Osteoblast (primary cell): ENCODE results near the gene ANO10. TPM values are rescaled to one million over a fixed set of nuclear protein-coding genes. Genes with fewer than 3 reads are reported as not detected.
A peak's percentile ranks its signal among the peaks of the same experiment; 100 is the strongest.

Experiments
- DNase-seq: peaks from one replicate; pipeline ENCODE4 v3.0.0; 2011; ENCODE audit warnings: low spot score, mixed read lengths; ENCODE audit not compliant: insufficient read length; ENCODE audit errors: missing footprints
- H2AFZ ChIP-seq: 2 replicates; pipeline ENCODE4 v1.6.0; 2011; ENCODE audit warnings: mild to moderate bottlenecking, low read length
- H3K27ac ChIP-seq: 2 replicates; pipeline ENCODE4 v1.5.1; 2011; ENCODE audit warnings: mild to moderate bottlenecking, low read depth, low read length, moderate library complexity
- H3K27me3 ChIP-seq: 2 replicates; pipeline ENCODE4 v1.6.0; 2012; ENCODE audit warnings: mild to moderate bottlenecking, control low read depth, inconsistent platforms, low read length, moderate library complexity; ENCODE audit not compliant: insufficient read depth
- H3K36me3 ChIP-seq: 2 replicates; pipeline ENCODE4 v1.5.1; 2011; ENCODE audit warnings: mild to moderate bottlenecking, low read length, control low read depth, moderate library complexity; ENCODE audit not compliant: insufficient read depth
- H3K4me1 ChIP-seq: 2 replicates; pipeline ENCODE4 v1.5.1; 2011; ENCODE audit warnings: mild to moderate bottlenecking, low read length, control low read depth, moderate library complexity; ENCODE audit not compliant: insufficient read depth
- H3K4me2 ChIP-seq: 2 replicates; pipeline ENCODE4 v1.6.0; 2011; ENCODE audit warnings: mild to moderate bottlenecking, low read length; ENCODE audit not compliant: insufficient read depth
- H3K4me3 ChIP-seq: fragments of 200-600 bp; sonication (generic); 3 replicates; pipeline ENCODE4 v1.5.1; 2012; ENCODE audit warnings: mild to moderate bottlenecking, low read length, inconsistent platforms; ENCODE audit not compliant: insufficient read depth
- H3K79me2 ChIP-seq: 2 replicates; pipeline ENCODE4 v1.6.0; 2012; ENCODE audit warnings: mild to moderate bottlenecking, low read length, control low read depth, inconsistent platforms; ENCODE audit not compliant: insufficient read depth
- H3K9me3 ChIP-seq: 2 replicates; pipeline ENCODE4 v1.5.1; 2011; ENCODE audit warnings: low read depth, low read length, control low read depth
- H4K20me1 ChIP-seq: 2 replicates; pipeline ENCODE4 v1.6.0; 2012; ENCODE audit warnings: mild to moderate bottlenecking, low read length, control low read depth; ENCODE audit not compliant: insufficient read depth
- total RNA-seq: library from RNA; depleted of rRNA; stranded (reverse); fragments of >200 nt; gene quantifications from 2 replicates; pipeline ENCODE4 v1.2.3, GENCODE V29; 2012
- TF ChIP-seq, protein P1 (sequence below): IDR thresholded peaks from 2 replicates; pipeline ENCODE4 v1.5.1; 2011; ENCODE audit warnings: mild to moderate bottlenecking, low read depth, low read length, moderate library complexity; ENCODE audit errors: extremely low read depth

ANO10 gene
- total RNA-seq, 1 donor: 55.7 TPM

GRCh38 chr3:43624619-43625305 is 3.0 kb upstream of the ANO10 start:
- TF ChIP-seq, protein P1, sequence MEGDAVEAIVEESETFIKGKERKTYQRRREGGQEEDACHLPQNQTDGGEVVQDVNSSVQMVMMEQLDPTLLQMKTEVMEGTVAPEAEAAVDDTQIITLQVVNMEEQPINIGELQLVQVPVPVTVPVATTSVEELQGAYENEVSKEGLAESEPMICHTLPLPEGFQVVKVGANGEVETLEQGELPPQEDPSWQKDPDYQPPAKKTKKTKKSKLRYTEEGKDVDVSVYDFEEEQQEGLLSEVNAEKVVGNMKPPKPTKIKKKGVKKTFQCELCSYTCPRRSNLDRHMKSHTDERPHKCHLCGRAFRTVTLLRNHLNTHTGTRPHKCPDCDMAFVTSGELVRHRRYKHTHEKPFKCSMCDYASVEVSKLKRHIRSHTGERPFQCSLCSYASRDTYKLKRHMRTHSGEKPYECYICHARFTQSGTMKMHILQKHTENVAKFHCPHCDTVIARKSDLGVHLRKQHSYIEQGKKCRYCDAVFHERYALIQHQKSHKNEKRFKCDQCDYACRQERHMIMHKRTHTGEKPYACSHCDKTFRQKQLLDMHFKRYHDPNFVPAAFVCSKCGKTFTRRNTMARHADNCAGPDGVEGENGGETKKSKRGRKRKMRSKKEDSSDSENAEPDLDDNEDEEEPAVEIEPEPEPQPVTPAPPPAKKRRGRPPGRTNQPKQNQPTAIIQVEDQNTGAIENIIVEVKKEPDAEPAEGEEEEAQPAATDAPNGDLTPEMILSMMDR: no peak
- H4K20me1 ChIP-seq: no peaks in the 10 kb centered on the region
- H3K9me3 ChIP-seq: no peaks in the 10 kb centered on the region
- peaks cover 9% of the 10 kb centered on the region for H3K4me1 ChIP-seq
- H3K4me2 ChIP-seq: no peak overlapping the region
- no peak overlapping the region for H3K27ac ChIP-seq
- DNase-seq: no peak
- H3K36me3 ChIP-seq: no peaks in the 10 kb centered on the region
- H3K27me3 ChIP-seq: no peaks in the 10 kb centered on the region
- H3K79me2 ChIP-seq: peaks cover 18% of the 10 kb centered on the region
- no peak overlapping the region for H3K4me3 ChIP-seq
- H2AFZ ChIP-seq: no peak overlapping the region

- no peaks in the 10 kb centered on the region for H3K9me3 ChIP-seq
- H3K79me2 ChIP-seq: peaks cover 47% of the 10 kb centered on the region
- H4K20me1 ChIP-seq: peaks cover 8% of the 10 kb centered on the region
- no peaks in the 10 kb centered on the region for H3K27me3 ChIP-seq
- peak overlapping the region; percentile 89 for H2AFZ ChIP-seq
- H3K4me2 ChIP-seq: peak overlapping the region; percentile 92
- peak overlapping the region; percentile 60 for H3K27ac ChIP-seq
- no peaks in the 10 kb centered on the region for H3K36me3 ChIP-seq
- H3K4me3 ChIP-seq: peak overlapping the region; percentile 91
- TF ChIP-seq, protein P1: no peak
- peak; percentile 79 for DNase-seq
- peaks cover 13% of the 10 kb centered on the region for H3K4me1 ChIP-seq
Observed at GRCh38 chr3:43620831-43621655, 768 bp downstream of the ANO10 start.

- Histone ChIP-seq H3K9me3 (no peaks in the 10 kb centered on the region), H3K4me2 (no peak overlapping the region), H3K79me2 (peaks cover 52% of the 10 kb centered on the region), H2AFZ (no peak overlapping the region), H3K27me3 (no peaks in the 10 kb centered on the region), H3K36me3 (no peaks in the 10 kb centered on the region), H3K4me1 (peaks cover 13% of the 10 kb centered on the region), H3K27ac (no peak overlapping the region), H4K20me1 (peaks cover 10% of the 10 kb centered on the region), H3K4me3 (no peak overlapping the region)
- no peak for DNase-seq
- TF ChIP-seq, protein P1: no peak
Observed at GRCh38 chr3:43619588-43619987, 2.2 kb downstream of the ANO10 start.

DNA sequence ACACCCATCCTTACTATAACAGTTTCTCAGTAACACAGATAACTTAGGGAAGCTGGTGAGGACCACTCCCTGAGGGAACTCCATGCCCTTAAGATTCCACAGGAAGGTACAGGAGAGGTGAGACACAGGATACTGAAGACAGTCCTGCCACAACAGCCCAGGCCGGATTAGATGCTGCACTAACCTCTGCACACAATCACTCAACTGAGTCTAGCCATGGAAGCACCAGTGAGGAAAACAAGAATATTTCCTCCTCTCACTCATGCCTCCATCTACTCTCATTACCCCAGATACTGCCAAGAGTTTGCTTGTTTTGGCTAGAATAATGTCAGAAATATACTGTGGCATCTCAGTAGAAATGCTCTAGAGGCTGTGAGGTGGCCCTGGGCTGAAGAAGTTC is 3.7 kb downstream of the ANO10 start:
- H3K4me1 ChIP-seq: peaks cover 13% of the 10 kb centered on the region
- no peaks in the 10 kb centered on the region for H3K27me3 ChIP-seq
- H4K20me1 ChIP-seq: peaks cover 10% of the 10 kb centered on the region
- no peaks in the 10 kb centered on the region for H3K9me3 ChIP-seq
- DNase-seq: peak; percentile 77
- H3K4me3 ChIP-seq: no peak overlapping the region
- no peaks in the 10 kb centered on the region for H3K36me3 ChIP-seq
- peaks cover 65% of the 10 kb centered on the region for H3K79me2 ChIP-seq
- no peak overlapping the region for H3K27ac ChIP-seq
- TF ChIP-seq, protein P1: no peak
- no peak overlapping the region for H2AFZ ChIP-seq
- no peak overlapping the region for H3K4me2 ChIP-seq
